ENCODE measurements around the gene CSH2.
"Not testable (repeated sequence)": the region's sequence is repeated elsewhere in the genome, so short reads cannot be mapped to it uniquely, and the experiment has no call there.

DNA sequence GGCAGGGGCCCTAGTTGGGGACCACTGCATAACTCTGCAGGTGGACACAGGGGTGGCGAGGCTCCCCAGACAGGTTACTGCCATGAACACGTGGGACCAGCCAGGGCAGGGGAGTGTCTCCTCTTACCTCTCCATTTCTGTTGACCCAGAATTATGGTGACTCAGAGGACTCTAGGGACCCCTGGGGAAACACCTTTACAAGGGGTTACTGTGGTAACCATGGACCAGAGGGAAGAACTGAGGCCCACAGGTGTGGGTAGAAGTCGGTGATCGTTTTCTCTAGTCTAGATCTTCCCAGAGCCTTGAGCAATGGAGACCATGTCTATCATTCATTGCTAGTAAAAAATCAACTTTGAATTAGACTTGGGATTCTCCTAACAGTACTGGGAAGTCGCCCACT lies 47.3 kb upstream of the CSH2 start:
- TF ChIP-seq EZH2 (IDR thresholded peaks at IDR 0.05; ENCODE audit: borderline replicate concordance, low read depth, low read length, severe bottlenecking): not testable (repeated sequence)
- TF ChIP-seq, protein P1, sequence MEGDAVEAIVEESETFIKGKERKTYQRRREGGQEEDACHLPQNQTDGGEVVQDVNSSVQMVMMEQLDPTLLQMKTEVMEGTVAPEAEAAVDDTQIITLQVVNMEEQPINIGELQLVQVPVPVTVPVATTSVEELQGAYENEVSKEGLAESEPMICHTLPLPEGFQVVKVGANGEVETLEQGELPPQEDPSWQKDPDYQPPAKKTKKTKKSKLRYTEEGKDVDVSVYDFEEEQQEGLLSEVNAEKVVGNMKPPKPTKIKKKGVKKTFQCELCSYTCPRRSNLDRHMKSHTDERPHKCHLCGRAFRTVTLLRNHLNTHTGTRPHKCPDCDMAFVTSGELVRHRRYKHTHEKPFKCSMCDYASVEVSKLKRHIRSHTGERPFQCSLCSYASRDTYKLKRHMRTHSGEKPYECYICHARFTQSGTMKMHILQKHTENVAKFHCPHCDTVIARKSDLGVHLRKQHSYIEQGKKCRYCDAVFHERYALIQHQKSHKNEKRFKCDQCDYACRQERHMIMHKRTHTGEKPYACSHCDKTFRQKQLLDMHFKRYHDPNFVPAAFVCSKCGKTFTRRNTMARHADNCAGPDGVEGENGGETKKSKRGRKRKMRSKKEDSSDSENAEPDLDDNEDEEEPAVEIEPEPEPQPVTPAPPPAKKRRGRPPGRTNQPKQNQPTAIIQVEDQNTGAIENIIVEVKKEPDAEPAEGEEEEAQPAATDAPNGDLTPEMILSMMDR (IDR thresholded peaks at IDR 0.05; ENCODE audit: borderline replicate concordance, extremely low read depth, low read length, poor library complexity, severe bottlenecking): not testable (repeated sequence)

All from DND-41 (cell line).